Gastrocnemius medialis (tissue), 4 donors: ENCODE data around the gene UGT1A8.

Experiments
- POLR2A ChIP-seq, 2 donors: fragments of 450-650 bp; IDR thresholded peaks; one replicate each; pipeline ENCODE4 v1.6.1; 2017; ENCODE audit warnings: antibody characterized with exemption in 2 of 2, mild to moderate bottlenecking in 2 of 2, moderate library complexity in 2 of 2
- TF ChIP-seq, protein P1 (sequence below), 5 experiments: fragments of 450-650 bp in 3 of 5; fragments of 200-600 bp in 2 of 5; sonication (generic) in 2 of 5; IDR thresholded peaks in 4 of 5; conservative IDR thresholded peaks in 1 of 5; 1 replicate in 4 of 5; 2 replicates in 1 of 5; pipeline ENCODE4 v1.5.1; 2016 to 2019; ENCODE audit warnings: antibody characterized with exemption in 5 of 5, mild to moderate bottlenecking in 3 of 5, moderate library complexity in 3 of 5

DNA sequence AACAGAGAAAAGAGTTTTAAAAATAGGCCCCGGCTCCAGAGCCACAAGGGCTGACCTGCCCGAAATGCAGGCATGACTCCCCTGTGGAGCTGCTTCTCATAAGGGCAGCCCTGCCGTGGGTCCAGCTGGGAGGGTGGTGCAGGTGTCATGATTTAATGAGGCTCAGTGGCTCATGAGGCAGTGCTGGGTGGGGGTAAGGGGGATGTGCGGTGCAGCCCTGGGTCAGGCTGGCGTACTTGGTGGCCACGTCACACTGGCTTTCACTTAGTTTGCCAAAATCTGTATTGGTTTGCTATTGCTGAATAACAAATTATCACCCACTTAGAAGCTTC, 203.3 kb downstream of the UGT1A8 start:
- TF ChIP-seq POLR2A (IDR thresholded peaks at IDR 0.05) = no peak
- TF ChIP-seq, protein P1, sequence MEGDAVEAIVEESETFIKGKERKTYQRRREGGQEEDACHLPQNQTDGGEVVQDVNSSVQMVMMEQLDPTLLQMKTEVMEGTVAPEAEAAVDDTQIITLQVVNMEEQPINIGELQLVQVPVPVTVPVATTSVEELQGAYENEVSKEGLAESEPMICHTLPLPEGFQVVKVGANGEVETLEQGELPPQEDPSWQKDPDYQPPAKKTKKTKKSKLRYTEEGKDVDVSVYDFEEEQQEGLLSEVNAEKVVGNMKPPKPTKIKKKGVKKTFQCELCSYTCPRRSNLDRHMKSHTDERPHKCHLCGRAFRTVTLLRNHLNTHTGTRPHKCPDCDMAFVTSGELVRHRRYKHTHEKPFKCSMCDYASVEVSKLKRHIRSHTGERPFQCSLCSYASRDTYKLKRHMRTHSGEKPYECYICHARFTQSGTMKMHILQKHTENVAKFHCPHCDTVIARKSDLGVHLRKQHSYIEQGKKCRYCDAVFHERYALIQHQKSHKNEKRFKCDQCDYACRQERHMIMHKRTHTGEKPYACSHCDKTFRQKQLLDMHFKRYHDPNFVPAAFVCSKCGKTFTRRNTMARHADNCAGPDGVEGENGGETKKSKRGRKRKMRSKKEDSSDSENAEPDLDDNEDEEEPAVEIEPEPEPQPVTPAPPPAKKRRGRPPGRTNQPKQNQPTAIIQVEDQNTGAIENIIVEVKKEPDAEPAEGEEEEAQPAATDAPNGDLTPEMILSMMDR (IDR thresholded peaks at IDR 0.05 in 4 of 5, conservative IDR thresholded peaks at IDR 0.05 in 1 of 5) = no peak
